PC-9 (cell line): ENCODE measurements around the gene CD6. TPM values are rescaled to one million over a fixed set of nuclear protein-coding genes. Genes with fewer than 3 reads are reported as not detected.

ENCODE experiments used
- BruUV-seq: library from RNA; stranded (reverse); fragments of 400-500 nt; replicated peaks from 2 replicates; lab custom pipeline; 2021; lab: Mats Ljungman, UMichigan
- CTCF ChIA-PET: fragments of 300-600 bp; sonication (Branson Sonifier 250); formaldehyde crosslinking; loops from one replicate; lab custom pipeline; 2022; ENCODE audit warnings: antibody characterized with exemption; lab: Charles Lee
- POLR2A ChIA-PET: fragments of 300-600 bp; sonication (Branson Sonifier 250); formaldehyde crosslinking; loops from one replicate; lab custom pipeline; 2022; ENCODE audit warnings: antibody characterized with exemption; ENCODE audit not compliant: unreplicated experiment; lab: Charles Lee
- DNase-seq, 2 experiments: peaks; one replicate each; pipeline versions ENCODE4 v3.0.0 to v3.0.0-alpha.2; 2015 to 2022; ENCODE audit warnings: mixed read lengths in 1 of 2
- H2AFZ ChIP-seq: fragments of 200-600 bp; sonication (generic); 2 replicates; pipeline ENCODE4 v1.8.1; 2017; ENCODE audit warnings: antibody characterized with exemption
- H3F3A ChIP-seq: fragments of 200-600 bp; sonication (generic); 2 replicates; pipeline ENCODE4 v1.8.1; 2017; ENCODE audit warnings: antibody characterized with exemption, mild to moderate bottlenecking, low read depth; ENCODE audit not compliant: insufficient read depth
- H3K27ac ChIP-seq: fragments of 200-600 bp; sonication (generic); 2 replicates; pipeline ENCODE4 v1.6.1; 2016; ENCODE audit warnings: mixed run types
- H3K27me3 ChIP-seq: fragments of 200-600 bp; sonication (generic); 2 replicates; pipeline ENCODE4 v1.6.1; 2016; ENCODE audit warnings: low read depth, mixed run types; ENCODE audit not compliant: insufficient read depth
- H3K36me3 ChIP-seq: fragments of 200-600 bp; sonication (generic); 2 replicates; pipeline ENCODE4 v1.6.1; 2016; ENCODE audit warnings: low read depth, mixed run types
- H3K4me1 ChIP-seq: fragments of 200-600 bp; sonication (generic); replicated peaks from 2 replicates; pipeline ENCODE4 v1.6.1; 2016; ENCODE audit warnings: mixed run types; ENCODE audit not compliant: insufficient read depth
- H3K4me2 ChIP-seq: fragments of 200-600 bp; sonication (generic); 2 replicates; pipeline ENCODE4 v1.6.1; 2017; ENCODE audit warnings: mixed run types
- H3K4me3 ChIP-seq: fragments of 200-600 bp; sonication (generic); 2 replicates; pipeline ENCODE4 v1.6.1; 2016; ENCODE audit warnings: mixed run types
- H3K79me2 ChIP-seq: fragments of 200-600 bp; sonication (generic); 2 replicates; pipeline ENCODE4 v1.6.1; 2017; ENCODE audit warnings: low read depth, mixed run types
- H3K9me2 ChIP-seq: fragments of 200-600 bp; sonication (generic); 2 replicates; pipeline ENCODE4 v1.8.1; 2017; ENCODE audit warnings: mild to moderate bottlenecking; ENCODE audit not compliant: insufficient read depth
- H3K9me3 ChIP-seq: fragments of 200-600 bp; sonication (generic); 2 replicates; pipeline ENCODE4 v1.8.1; 2016; ENCODE audit warnings: low read depth; ENCODE audit not compliant: insufficient read depth
- H4K20me1 ChIP-seq: fragments of 200-600 bp; sonication (generic); 2 replicates; pipeline ENCODE4 v1.8.1; 2017; ENCODE audit not compliant: insufficient read depth
- EZH2 ChIP-seq: fragments of 200-600 bp; sonication (generic); IDR thresholded peaks from 2 replicates; pipeline ENCODE4 v1.8.0; 2017; ENCODE audit warnings: antibody characterized with exemption, low read depth
- intact Hi-C: fragments of 100-400 bp; cut with micrococcal nuclease; formaldehyde crosslinking; loops from one replicate; pipeline ENCODE4 v1.10.0; 2022; ENCODE audit not compliant: unreplicated experiment
- total RNA-seq: library from RNA; stranded (reverse); gene quantifications from 2 replicates; pipeline ENCODE4 v1.2.3, GENCODE V29; 2021
- TF ChIP-seq, protein P1 (sequence below): fragments of 200-600 bp; sonication (generic); conservative IDR thresholded peaks from 2 replicates; pipeline ENCODE4 v1.6.1; 2017; ENCODE audit warnings: mixed run types, antibody characterized with exemption, mild to moderate bottlenecking, moderate library complexity

CD6 gene
- total RNA-seq, 1 experiment from 2014 or later = 0.74 TPM

- POLR2A ChIA-PET = no interaction called here
- Histone ChIP-seq H3K36me3 (no peaks in the 10 kb centered on the region), H3K4me2 (no peak overlapping the region), H2AFZ (no peak overlapping the region), H3K9me2 (no peaks in the 10 kb centered on the region), H3K4me3 (no peak overlapping the region), H3K27me3 (no peaks in the 10 kb centered on the region), H4K20me1 (no peaks in the 10 kb centered on the region), H3K79me2 (no peaks in the 10 kb centered on the region), H3K4me1 (peaks cover 16% of the 10 kb centered on the region), H3K27ac (no peak overlapping the region), H3K9me3 (no peaks in the 10 kb centered on the region), H3F3A (peaks cover 14% of the 10 kb centered on the region; the same call in 1 of the 2 replicates)
- TF ChIP-seq, protein P1, sequence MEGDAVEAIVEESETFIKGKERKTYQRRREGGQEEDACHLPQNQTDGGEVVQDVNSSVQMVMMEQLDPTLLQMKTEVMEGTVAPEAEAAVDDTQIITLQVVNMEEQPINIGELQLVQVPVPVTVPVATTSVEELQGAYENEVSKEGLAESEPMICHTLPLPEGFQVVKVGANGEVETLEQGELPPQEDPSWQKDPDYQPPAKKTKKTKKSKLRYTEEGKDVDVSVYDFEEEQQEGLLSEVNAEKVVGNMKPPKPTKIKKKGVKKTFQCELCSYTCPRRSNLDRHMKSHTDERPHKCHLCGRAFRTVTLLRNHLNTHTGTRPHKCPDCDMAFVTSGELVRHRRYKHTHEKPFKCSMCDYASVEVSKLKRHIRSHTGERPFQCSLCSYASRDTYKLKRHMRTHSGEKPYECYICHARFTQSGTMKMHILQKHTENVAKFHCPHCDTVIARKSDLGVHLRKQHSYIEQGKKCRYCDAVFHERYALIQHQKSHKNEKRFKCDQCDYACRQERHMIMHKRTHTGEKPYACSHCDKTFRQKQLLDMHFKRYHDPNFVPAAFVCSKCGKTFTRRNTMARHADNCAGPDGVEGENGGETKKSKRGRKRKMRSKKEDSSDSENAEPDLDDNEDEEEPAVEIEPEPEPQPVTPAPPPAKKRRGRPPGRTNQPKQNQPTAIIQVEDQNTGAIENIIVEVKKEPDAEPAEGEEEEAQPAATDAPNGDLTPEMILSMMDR = no peak
- no peak for TF ChIP-seq EZH2
- intact Hi-C loops = no loop called here
- DNase-seq = no peak
- CTCF ChIA-PET = no interaction called here
- no TSS peak for BruUV-seq
Observed at GRCh38 chr11:61056981-61057380, 85.5 kb downstream of the CD6 start.

- ChIA-PET POLR2A (no interaction called here), CTCF (no interaction called here)
- Histone ChIP-seq H3K36me3 (no peaks in the 10 kb centered on the region), H3F3A (peaks cover 19% of the 10 kb centered on the region; the same call in 1 of the 2 replicates), H3K4me3 (no peak overlapping the region), H3K79me2 (no peaks in the 10 kb centered on the region), H3K4me1 (peaks cover 16% of the 10 kb centered on the region), H3K9me2 (no peaks in the 10 kb centered on the region), H3K27me3 (no peaks in the 10 kb centered on the region), H4K20me1 (no peaks in the 10 kb centered on the region), H3K9me3 (no peaks in the 10 kb centered on the region), H2AFZ (no peak overlapping the region), H3K4me2 (no peak overlapping the region), H3K27ac (no peak overlapping the region)
- intact Hi-C loops = no loop called here
- no peak for DNase-seq
- TF ChIP-seq, protein P1 = no peak
- TF ChIP-seq EZH2 = no peak
- BruUV-seq = no TSS peak
Observed at GRCh38 chr11:61057615-61058014, 86.1 kb downstream of the CD6 start.

GRCh38 chr11:61058583-61059259 lies 87.2 kb downstream of the CD6 start:
- H3K4me2 ChIP-seq = no peak overlapping the region
- no peaks in the 10 kb centered on the region for H3K9me3 ChIP-seq
- no peak for DNase-seq
- peaks cover 16% of the 10 kb centered on the region for H3K4me1 ChIP-seq
- BruUV-seq = no TSS peak
- H2AFZ ChIP-seq = no peak overlapping the region
- ChIA-PET CTCF (no interaction called here), POLR2A (no interaction called here)
- H3K79me2 ChIP-seq = no peaks in the 10 kb centered on the region
- no peak overlapping the region for H3K4me3 ChIP-seq
- no peak for TF ChIP-seq EZH2
- H3F3A ChIP-seq = peaks cover 19% of the 10 kb centered on the region; the same call in 1 of the 2 replicates
- no peaks in the 10 kb centered on the region for H3K27me3 ChIP-seq
- no peak overlapping the region for H3K27ac ChIP-seq
- intact Hi-C loops = no loop called here
- H3K9me2 ChIP-seq = no peaks in the 10 kb centered on the region
- no peaks in the 10 kb centered on the region for H3K36me3 ChIP-seq
- H4K20me1 ChIP-seq = no peaks in the 10 kb centered on the region
